HG02970 (cell line): ENCODE data around the gene DENND6A.
A peak's percentile ranks its signal among the peaks of the same experiment; 100 is the strongest.
"Not testable (repeated sequence)": the region's sequence is repeated elsewhere in the genome, so short reads cannot be mapped to it uniquely, and the experiment has no call there.

Experiments
- ATAC-seq: cut with Tn5 transposase; IDR thresholded peaks from one replicate; pipeline ENCODE4 v1.9.1; 2021; ENCODE audit warnings: mild to moderate bottlenecking, moderate library complexity, moderate number of reproducible peaks; ENCODE audit not compliant: unreplicated experiment, low FRiP score

Gene DENND6A, protein sequence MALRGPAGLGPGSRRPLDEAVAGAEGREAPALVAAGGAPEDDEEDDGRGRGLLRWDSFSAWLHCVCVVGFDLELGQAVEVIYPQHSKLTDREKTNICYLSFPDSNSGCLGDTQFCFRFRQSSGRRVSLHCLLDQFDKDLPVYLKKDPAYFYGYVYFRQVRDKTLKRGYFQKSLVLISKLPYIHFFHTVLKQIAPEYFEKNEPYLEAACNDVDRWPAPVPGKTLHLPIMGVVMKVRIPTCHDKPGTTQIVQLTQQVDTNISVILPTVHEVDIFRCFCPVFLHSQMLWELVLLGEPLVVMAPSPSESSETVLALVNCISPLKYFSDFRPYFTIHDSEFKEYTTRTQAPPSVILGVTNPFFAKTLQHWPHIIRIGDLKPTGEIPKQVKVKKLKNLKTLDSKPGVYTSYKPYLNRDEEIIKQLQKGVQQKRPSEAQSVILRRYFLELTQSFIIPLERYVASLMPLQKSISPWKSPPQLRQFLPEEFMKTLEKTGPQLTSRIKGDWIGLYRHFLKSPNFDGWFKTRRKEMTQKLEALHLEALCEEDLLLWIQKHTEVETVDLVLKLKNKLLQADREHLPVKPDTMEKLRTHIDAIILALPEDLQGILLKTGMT

DNA sequence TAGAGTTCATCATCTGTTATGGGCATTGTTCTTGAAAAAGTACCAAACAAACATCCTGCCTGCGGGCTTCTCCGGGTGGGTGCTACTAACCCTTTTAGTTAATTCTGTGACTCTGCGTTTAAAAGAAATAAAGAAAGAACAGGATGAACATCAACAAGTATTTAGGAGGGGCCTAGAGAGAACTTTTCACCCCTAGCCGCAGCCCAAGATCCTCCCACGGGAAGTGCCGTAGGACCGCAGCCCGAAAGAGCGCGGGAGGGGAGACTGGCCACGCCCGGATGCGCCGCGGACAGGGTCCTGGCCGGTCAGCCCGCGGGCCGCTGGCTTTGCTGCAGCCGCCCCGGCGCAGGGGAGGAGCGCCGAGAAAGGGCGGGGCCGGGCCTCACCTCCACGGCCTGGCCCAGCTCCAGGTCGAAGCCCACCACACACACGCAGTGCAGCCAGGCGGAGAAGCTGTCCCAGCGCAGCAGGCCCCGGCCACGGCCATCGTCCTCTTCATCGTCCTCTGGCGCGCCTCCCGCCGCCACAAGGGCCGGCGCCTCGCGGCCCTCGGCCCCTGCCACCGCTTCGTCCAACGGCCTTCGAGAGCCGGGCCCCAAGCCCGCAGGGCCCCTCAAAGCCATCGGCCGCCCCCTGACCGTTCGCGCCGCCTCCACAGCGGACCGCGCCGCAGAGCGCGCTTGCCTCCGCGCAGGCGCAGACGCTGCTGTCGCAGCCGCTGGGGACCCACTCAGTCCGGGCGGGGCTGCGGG, at the start of gene DENND6A:
Gene DENND6A (minus strand): TSS at position 682 of the 752 bp plus-strand sequence. CDS start 59 bp downstream, at position 623.
- peak; percentile 86 for ATAC-seq

GRCh38 chr3:57740027-57740426, 47.1 kb upstream of the DENND6A start:
- no peak for ATAC-seq

DNA sequence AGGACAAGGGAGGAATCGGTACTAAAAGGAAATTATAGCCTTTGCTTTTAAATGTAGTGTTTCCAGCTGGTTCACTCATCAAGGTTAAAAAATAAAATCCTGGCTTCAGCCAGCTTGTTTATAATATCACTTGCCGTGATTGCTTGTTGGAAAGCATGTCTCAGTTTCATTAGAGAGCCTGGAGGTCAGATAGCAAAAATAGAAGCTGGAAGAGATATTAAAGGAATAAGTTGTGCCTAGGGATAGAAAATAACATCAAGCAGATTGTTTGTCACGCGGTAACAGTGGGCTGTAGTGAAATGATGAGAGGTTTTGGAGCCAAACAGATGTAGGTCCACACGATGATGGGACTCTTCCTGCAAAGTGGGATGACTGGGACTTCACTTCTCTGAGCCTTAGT, 45.5 kb upstream of the DENND6A start:
- no peak for ATAC-seq

DNA sequence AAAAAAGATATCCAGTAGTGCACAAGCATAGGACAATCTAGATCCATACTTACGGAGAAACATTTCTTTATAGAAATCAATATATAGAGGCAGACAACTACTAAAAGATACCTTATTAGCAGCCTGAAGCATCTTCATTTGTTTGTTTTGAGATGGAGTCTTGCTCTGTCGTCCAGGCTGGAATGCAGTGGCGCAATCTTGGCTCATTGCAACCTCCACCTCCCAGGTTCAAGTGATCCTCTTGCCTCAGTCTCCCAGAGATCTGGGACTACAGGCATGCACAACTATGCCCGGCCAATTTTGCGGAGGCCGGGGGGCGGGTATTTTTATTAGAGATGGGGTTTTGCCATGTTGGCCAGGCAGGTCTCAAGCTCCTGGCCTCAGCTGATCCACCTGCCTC, 45.0 kb upstream of the DENND6A start:
- no peak for ATAC-seq

GRCh38 chr3:57735405-57735804, 42.5 kb upstream of the DENND6A start:
- ATAC-seq, result no peak

DNA sequence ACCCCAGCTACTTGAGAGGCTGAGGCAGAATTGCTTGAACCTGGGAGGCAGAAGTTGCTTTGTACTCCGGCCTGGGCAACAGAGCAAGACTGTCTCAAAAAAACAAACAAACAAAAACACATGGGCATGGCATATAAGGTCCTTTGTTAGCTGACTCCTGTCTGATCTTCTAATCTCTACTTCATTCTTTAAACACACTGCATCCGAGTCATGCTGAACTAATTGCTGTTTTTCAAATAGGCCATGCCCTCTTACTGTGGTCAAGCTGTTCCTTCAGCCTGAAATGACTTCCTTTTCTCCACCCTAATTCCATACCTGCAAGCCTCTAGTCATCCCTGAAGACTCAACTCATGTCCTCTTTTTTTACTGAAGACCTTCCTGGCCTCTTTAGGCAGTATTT, 40.9 kb upstream of the DENND6A start:
- ATAC-seq, result no peak

GRCh38 chr3:57731311-57731710, 38.4 kb upstream of the DENND6A start:
- ATAC-seq, result no peak

DNA sequence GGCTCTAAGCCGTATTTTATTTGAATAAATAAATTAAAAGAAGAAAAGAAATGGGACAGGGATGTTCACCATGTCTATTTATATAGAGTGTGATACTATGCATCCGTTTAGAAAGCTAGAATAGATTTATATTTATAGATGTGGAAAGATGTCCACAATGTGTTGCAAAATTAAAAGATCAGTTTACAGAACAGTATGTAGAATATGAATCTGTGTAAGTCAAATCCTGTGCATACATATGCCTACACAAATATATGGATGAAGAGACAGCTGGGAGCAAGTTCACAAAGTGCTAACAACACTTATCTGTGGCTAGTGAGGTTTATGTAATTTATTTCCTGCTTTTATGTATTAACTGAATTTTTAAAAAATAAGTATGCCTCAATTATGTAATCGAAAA, 37.8 kb upstream of the DENND6A start:
- ATAC-seq, result no peak

GRCh38 chr3:57729334-57730045, 36.6 kb upstream of the DENND6A start:
- ATAC-seq, result no peak

DNA sequence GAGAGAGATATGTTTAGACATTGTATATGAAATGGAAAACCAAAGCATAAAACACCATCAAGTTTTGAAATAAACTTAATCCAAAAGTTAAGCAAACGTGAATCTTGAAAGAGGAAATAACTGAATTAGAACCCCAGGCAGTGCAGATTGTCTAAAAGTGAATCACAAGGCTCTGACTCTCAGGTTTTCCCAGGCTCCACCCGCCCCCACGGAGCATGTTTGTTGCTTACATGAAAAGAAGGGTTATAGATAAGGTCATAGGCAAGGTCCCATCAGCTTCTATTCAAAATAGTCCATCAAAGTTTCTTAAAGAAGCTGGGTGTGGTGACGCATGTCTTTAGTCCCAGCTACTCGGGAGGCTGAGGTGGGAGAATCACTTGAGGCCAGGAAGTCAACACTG, 34.2 kb upstream of the DENND6A start:
- no peak for ATAC-seq

DNA sequence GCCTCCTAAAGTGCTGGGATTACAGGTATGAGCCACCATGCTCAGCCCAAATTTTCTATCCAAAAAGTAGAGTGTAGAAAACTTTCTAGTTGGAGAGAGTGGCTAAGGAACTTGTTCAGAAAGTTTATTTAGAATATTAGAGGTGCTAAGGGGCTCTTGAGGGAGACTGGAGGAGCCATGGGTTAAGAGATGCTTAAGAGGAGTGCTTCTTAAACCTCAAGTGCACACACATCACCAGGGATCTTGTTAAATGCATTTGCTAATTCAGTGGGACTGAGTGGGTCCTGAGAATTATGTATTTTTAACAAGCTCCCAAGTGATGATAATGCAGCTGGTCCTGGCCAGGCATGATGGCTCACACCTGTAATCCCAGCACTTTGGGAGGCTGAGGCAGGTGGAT, 33.5 kb upstream of the DENND6A start:
- no peak for ATAC-seq

DNA sequence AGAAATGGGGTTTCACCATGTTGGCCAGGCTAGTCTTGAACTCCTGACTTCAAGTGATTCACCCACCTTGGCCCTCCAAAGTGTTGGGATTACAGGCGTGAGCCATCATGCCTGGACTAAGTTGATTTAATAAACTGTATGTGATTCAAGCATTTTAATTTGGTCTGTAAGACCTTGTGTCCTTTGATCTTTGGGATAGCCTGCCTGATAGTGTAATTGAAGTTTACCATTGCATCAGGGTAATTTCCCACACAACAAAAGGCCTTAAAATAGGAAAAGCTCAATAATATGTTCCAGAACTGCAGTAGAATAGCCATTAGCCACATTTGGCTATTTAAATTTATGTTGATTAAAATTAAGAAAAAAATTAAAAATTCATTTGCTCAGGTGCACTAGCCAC, 25.2 kb upstream of the DENND6A start:
- ATAC-seq, result no peak

- no peak for ATAC-seq
Observed at GRCh38 chr3:57717205-57717868, 24.5 kb upstream of the DENND6A start.

GRCh38 chr3:57715686-57716085, 22.8 kb upstream of the DENND6A start:
- no peak for ATAC-seq

DNA sequence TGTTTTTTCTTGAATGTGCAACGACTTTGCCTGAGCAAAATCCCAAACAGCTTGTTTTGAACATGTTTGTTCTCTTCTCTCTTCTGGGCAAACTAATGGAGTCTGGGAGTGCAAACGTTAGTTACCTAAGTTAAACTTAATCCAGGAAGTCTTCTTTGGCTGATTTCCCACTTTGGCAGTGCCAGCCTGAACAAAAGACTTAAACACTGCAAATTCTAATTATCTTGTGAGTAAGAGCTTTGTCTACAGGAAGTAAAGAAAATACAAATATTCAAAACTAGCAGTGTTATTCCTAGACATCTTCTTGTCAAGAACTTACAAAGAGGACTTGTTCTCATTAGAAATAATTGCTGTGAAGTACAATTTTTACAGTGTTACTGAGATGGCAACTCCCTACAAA, 16.7 kb upstream of the DENND6A start:
- ATAC-seq, result no peak

GRCh38 chr3:57709031-57709430, 16.2 kb upstream of the DENND6A start:
- no peak for ATAC-seq

GRCh38 chr3:57706462-57706861, 13.6 kb upstream of the DENND6A start:
- ATAC-seq, result no peak

DNA sequence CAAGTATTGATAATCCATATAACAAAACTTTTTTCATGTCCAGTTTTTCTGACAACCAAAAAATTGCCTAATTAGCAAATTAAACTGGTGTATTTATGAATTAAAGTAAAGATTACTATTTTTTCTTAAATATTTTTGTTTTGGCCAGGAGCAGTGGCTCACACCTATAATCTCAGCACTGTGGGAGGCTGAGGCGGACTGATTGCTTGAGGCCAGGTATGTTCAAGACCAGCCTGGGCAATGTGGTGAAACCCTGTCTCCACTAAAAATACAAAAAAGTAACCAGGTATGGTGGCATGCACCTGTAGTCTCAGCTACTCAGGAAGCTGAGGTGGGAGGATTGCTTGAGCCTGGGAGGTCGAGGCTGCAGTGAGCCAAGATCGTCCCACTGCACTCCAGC, 12.5 kb upstream of the DENND6A start:
- not testable (repeated sequence) for ATAC-seq

- no peak for ATAC-seq
Observed at GRCh38 chr3:57701781-57702180, 8.9 kb upstream of the DENND6A start.

- no peak for ATAC-seq
Observed at GRCh38 chr3:57700737-57701136, 7.9 kb upstream of the DENND6A start.
